Fibroblast of villous mesenchyme (primary cell): ENCODE results near the gene CREB5. TPM values are rescaled to one million over a fixed set of nuclear protein-coding genes. Genes with fewer than 3 reads are reported as not detected.

Experiments used
- DNase-seq: peaks from one replicate; pipeline ENCODE4 v3.0.0-alpha.2; 2010; ENCODE audit warnings: low read depth
- H3K4me3 ChIP-seq: 2 replicates; pipeline ENCODE4 v1.5.1; 2011; ENCODE audit warnings: low read depth, mild to moderate bottlenecking, low read length
- total RNA-seq: library from RNA; depleted of rRNA; stranded (reverse); fragments of >200 nt; gene quantifications from 2 replicates; pipeline ENCODE4 v1.2.3, GENCODE V29; 2012
- TF ChIP-seq, protein P1 (sequence below): IDR thresholded peaks from 2 replicates; pipeline ENCODE4 v1.5.1; 2012; ENCODE audit warnings: low read depth, mild to moderate bottlenecking, low read length; ENCODE audit not compliant: insufficient read depth

The CREB5 gene
- total RNA-seq, 1 donor: 6.0 TPM

GRCh38 chr7:28405662-28406061 lies 6.7 kb upstream of the CREB5 start:
- H3K4me3 ChIP-seq: no peak overlapping the region
- TF ChIP-seq, protein P1, sequence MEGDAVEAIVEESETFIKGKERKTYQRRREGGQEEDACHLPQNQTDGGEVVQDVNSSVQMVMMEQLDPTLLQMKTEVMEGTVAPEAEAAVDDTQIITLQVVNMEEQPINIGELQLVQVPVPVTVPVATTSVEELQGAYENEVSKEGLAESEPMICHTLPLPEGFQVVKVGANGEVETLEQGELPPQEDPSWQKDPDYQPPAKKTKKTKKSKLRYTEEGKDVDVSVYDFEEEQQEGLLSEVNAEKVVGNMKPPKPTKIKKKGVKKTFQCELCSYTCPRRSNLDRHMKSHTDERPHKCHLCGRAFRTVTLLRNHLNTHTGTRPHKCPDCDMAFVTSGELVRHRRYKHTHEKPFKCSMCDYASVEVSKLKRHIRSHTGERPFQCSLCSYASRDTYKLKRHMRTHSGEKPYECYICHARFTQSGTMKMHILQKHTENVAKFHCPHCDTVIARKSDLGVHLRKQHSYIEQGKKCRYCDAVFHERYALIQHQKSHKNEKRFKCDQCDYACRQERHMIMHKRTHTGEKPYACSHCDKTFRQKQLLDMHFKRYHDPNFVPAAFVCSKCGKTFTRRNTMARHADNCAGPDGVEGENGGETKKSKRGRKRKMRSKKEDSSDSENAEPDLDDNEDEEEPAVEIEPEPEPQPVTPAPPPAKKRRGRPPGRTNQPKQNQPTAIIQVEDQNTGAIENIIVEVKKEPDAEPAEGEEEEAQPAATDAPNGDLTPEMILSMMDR: no peak
- DNase-seq: peak; percentile 71

DNA sequence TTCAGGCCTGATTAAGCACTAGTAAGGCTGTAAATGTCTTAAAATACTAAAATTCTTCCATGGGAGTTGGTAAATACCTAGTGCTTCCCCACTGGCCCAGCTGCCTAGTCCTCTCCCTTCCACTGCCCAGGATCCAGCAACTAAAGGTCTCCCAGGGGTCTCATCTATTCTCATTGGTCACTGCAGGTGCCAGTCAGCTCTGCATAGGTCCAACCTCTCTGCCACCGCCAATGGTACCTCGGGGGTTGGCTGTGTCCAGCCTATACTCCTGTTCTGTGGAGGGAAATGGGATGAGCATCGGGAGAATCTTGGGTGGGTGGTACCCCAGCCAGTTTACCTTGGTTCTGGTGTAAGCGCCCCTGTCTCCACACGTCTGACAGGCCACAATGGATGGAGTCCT lies 6.1 kb upstream of the CREB5 start:
- no peak for DNase-seq
- H3K4me3 ChIP-seq: no peak overlapping the region
- TF ChIP-seq, protein P1: no peak

GRCh38 chr7:28407651-28408050 lies 4.7 kb upstream of the CREB5 start:
- peak; percentile 71 for DNase-seq
- H3K4me3 ChIP-seq: no peak overlapping the region
- TF ChIP-seq, protein P1: no peak

GRCh38 chr7:28408105-28408959 lies 4.0 kb upstream of the CREB5 start:
- peak; percentile 55 for DNase-seq
- peak overlapping the region; percentile 21 for H3K4me3 ChIP-seq
- TF ChIP-seq, protein P1: no peak

GRCh38 chr7:28408960-28409715 lies 3.2 kb upstream of the CREB5 start:
- TF ChIP-seq, protein P1: no peak
- DNase-seq: peak; percentile 94

DNA sequence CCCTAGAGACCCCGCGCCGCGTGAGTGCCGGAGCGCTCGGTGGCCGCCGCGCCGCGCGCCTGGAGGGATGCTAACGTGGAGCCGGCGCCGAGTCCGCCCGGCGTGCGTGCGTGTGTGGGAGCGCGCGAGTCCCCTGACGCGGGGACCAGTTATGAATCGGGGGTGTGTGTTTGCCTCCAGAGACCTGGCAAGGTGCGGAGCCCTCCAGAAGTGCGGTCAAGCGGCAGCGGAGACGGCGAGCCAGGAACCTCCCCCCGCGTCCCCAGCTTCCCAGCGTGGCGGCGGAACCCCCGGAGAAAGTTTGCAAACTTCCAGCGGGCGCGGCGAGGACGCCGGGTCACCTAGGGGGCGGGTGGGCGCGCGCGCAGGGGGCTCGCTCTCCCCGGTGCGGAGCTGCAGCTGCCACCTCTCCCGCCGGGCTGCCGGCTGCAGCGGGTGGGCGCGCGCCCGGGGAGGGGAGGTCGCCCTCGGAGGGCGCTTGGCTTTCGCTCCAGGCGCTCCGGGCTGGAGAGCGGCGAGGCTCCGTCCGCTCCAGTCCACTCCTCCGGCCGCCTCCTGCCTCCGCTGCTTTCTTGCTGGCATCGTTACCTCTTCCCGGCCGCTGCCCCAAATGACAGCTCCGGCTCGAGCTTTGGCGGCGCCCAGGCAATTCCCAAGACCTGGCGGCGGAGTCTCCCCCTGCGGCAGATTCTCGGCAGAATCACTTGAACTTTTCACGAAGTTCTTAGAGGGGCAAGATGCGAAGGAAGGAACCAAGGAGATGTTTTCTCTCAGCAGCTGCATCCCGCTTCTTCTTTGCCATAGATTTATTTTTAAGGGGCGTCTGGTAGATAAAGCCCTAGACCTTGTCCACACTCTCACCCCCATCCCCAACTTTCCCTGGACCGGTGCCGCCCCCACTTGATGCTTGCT lies 2.3 kb upstream of the CREB5 start:
- peak; percentile 24 for DNase-seq
- TF ChIP-seq, protein P1: no peak
- peak overlapping the region; percentile 65 for H3K4me3 ChIP-seq

More at GRCh38 chr7:28408960-28409715, 3.2 kb upstream of the CREB5 start:
- peak overlapping the region; percentile 65 for H3K4me3 ChIP-seq
